H1 (cell line): ENCODE results near the gene TBC1D32.
"Not testable (repeated sequence)": the region's sequence is repeated elsewhere in the genome, so short reads cannot be mapped to it uniquely, and the experiment has no call there.

Experiments used
- BCL11A ChIP-seq, 2 experiments: IDR thresholded peaks; one replicate each; pipeline ENCODE4 v1.6.1; 2011; ENCODE audit warnings: low read depth in 2 of 2, low read length in 2 of 2, mild to moderate bottlenecking in 2 of 2
- CEBPB ChIP-seq: IDR thresholded peaks from 2 replicates; pipeline ENCODE4 v1.6.1; 2012; ENCODE audit warnings: low read depth, low read length
- CREB1 ChIP-seq: IDR thresholded peaks from 2 replicates; pipeline ENCODE4 v1.6.1; 2012; ENCODE audit warnings: inconsistent platforms
- CTBP2 ChIP-seq: IDR thresholded peaks from 2 replicates; pipeline ENCODE4 v1.7.0; 2011; ENCODE audit warnings: borderline replicate concordance, mild to moderate bottlenecking, moderate library complexity, mixed read lengths, low read length; ENCODE audit not compliant: insufficient read depth, insufficient read length
- CTCF ChIP-seq, 3 experiments: IDR thresholded peaks; 1 replicate in 2 of 3; 2 replicates in 1 of 3; pipeline versions ENCODE4 v1.5.1 to v1.6.1; 2011; ENCODE audit warnings: low read length in 3 of 3, mild to moderate bottlenecking in 3 of 3, inconsistent platforms in 2 of 3, low read depth in 1 of 3, moderate library complexity in 1 of 3; ENCODE audit not compliant: insufficient read depth in 1 of 3; ENCODE audit errors: control extremely low read depth in 1 of 3
- EZH2 ChIP-seq: fragments of 200-600 bp; sonication (generic); IDR thresholded peaks from 2 replicates; pipeline ENCODE4 v1.7.1; 2012; ENCODE audit warnings: low read depth, mild to moderate bottlenecking, moderate library complexity, low read length, inconsistent platforms; ENCODE audit not compliant: severe bottlenecking
- POLR2A ChIP-seq, 2 experiments: IDR thresholded peaks; 1 replicate in 1 of 2; 2 replicates in 1 of 2; pipeline ENCODE4 v1.6.1; 2011; ENCODE audit warnings: low read depth in 2 of 2, low read length in 2 of 2, mild to moderate bottlenecking in 2 of 2; ENCODE audit errors: control extremely low read depth in 1 of 2
- SUZ12 ChIP-seq: fragments of 200-600 bp; sonication (generic); IDR thresholded peaks from 2 replicates; pipeline ENCODE4 v1.6.1; 2012; ENCODE audit warnings: mild to moderate bottlenecking, inconsistent platforms, low read length, moderate library complexity, mixed read lengths
- TAF7 ChIP-seq: optimal IDR thresholded peaks from 2 replicates; pipeline ENCODE3; 2011; ENCODE audit warnings: low read depth, mild to moderate bottlenecking, inconsistent platforms, low read length, moderate library complexity, borderline replicate concordance

- not testable (repeated sequence) for TF ChIP-seq BCL11A (IDR thresholded peaks at IDR 0.05; ENCODE audit: low read depth in 2 of 2, low read length in 2 of 2); CTCF (IDR thresholded peaks at IDR 0.05; ENCODE audit: control extremely low read depth in 1 of 3, insufficient read depth in 1 of 3, low read depth in 1 of 3, low read length in 3 of 3); CEBPB; CTBP2; EZH2; SUZ12; TAF7; POLR2A (IDR thresholded peaks at IDR 0.05; ENCODE audit: control extremely low read depth in 1 of 2, low read depth in 2 of 2, low read length in 2 of 2); CREB1
Observed at GRCh38 chr6:121043706-121044105, 290.6 kb downstream of the TBC1D32 start.
